T-helper 2 cell (primary cell): ENCODE data around the gene TPMT.

Experiments used
- DNase-seq, 5 experiments: peaks; one replicate each; pipeline versions ENCODE4 v3.0.0 to v3.0.0-alpha.2; 2012 to 2022

Gene TPMT

GRCh38 chr6:18110162-18110561 lies 44.7 kb downstream of the TPMT start:
- no peak for DNase-seq

- DNase-seq, result no peak
Measured at GRCh38 chr6:18107061-18107460, 47.8 kb downstream of the TPMT start.

- no peak for DNase-seq
Measured at GRCh38 chr6:18102783-18103509, 51.9 kb downstream of the TPMT start.

- no peak for DNase-seq
Measured at GRCh38 chr6:18101873-18102272, 53.0 kb downstream of the TPMT start.

DNA sequence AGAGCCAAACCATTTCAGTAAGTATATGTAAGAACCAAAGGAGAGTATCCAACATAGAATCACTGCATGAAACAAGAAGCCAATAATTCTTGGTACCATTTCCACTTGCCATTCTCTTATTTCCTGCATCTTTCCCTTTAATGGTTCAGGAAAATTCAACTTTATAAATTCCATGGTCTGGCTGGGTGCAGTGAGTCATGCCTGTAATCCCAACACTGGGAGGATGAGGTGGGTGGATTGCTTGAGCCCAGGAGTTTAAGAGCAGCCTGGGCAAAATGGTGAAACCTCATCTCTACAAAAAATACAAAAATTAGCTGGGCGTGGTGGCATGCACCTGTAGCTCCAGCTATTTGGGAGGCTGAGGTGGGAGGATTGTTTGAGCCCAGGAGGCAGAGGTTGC lies 53.6 kb downstream of the TPMT start:
- no peak for DNase-seq

GRCh38 chr6:18100296-18100695 lies 54.6 kb downstream of the TPMT start:
- DNase-seq, result no peak

DNA sequence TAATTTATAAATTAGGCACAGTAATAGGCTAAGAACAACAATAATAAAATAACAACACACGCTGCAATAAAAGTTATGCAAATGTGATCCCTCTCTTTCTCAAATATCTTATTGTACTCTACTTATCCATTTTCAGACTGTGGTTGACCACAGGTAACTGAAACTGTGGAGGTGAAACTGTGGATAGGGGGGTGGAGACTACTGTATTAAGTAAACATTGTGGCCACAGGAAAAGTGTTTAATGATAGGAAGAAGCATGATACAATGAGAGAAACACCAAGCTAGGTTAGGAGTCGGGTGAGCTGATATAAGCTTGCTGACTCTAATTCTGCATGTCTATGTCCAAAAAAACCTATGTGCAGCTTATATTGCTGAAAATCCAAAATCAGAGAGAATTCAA lies 55.4 kb downstream of the TPMT start:
- no peak for DNase-seq

- DNase-seq, result no peak
Measured at GRCh38 chr6:18096423-18096822, 58.5 kb downstream of the TPMT start.

DNA sequence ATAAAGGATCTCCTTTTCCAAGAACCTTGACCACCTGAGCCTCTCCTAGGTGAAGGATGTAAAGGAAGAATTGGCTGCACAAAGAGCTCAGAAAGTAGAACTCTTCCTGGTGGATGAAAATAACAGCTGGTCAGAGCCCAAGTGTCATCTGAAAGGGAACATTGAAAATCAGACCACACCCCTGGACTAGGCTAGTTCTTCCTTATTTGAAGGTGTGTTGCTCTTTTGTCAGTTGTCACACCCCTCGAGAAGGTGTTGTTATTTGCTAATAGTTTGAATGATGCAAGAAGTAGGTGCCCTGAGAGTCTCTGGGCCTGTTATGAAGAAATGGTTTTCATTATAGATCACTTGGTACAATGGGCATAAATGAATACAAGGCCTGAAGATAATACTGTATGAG lies 63.5 kb downstream of the TPMT start:
- DNase-seq, result no peak

DNA sequence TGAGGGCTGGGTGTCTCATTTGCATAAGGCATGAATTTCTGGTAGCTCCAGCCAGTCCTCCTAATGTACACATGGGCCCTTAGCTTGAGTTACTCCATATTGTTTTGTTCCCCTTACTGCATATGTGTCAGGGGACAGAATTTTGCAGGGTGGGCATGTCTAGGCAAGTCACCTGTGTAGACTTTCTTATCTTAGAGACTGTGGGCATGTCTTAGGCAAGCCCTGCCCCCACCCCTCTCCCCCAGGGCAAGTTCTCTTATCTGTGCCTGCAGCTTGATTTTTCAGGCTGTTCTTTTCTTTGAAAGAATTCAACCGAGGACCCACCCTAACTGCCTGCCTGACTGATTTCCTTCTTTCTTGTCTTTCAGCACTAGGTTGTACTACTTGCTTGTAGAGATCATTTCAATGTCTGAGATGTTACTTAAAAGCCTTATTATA lies 64.5 kb downstream of the TPMT start:
- no peak for DNase-seq

DNA sequence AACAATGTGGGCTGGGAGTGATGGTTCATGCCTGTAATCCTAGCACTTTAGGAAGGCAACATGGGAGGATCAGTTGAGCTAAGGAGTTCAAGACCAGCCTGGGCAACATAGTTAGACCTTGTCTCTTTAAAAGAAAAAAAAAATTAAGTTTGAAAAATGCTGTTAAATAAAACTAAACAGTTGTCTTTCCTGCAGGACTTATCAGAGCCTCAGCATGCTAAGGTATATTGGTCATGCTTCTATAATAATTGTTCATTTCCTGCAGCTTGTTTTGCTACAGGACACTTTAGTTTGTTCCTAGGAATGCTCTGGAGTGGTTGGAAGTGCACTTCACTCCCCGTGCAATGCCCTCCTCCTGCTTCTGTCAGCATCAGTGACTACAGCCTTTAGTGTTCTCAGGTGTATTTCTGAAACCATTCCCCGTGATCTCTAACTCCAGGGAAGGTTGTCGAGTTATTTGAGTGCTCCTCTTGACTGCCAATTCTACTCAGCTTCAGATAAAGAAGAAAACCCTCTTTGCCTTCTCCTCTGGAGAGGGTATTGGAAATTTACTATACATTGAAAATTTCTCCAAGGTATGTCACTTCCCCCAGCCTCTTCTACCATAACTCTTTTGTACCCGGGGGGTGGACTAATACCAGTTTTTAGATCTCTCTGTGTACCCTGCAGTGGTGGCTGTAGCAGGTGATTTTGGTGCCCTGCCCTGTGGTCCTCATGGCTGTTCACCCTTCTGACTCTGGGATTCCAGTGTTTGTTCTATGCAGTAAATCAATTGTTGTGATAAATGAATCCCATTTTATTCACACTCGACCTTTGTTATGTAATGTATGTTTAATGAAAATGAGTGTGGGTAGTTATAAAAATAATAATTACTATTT lies 66.2 kb downstream of the TPMT start:
- no peak for DNase-seq

- no peak for DNase-seq
Measured at GRCh38 chr6:18087396-18088165, 67.3 kb downstream of the TPMT start.

DNA sequence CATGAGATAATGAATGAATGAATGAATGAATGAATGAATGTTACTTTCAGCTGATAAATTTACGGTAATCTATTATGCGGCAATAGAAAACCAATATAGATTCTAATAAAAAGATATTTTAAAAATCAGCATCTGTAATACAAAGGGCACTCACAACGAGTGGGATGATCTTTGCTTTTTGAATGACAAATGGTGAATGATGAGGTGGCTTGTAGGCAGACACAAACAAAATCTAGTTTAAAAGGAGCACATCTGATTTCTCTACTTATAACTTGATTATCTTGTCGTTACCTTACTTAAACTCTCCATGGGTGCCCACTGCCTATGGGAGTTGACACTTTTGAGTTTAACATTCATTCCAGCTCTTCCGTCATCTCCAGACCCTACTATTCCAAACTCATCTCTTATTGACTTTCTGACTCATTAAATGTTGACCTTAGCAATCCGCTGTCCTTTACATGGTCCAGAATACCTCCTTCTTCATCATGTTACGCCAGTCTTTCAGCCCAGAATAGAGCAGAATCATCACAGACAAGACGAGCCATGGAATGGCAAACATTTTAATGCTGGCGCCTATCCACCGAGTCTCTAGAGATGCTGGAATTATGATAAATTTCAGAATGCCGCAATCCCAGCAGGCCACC lies 73.7 kb downstream of the TPMT start:
- no peak for DNase-seq

GRCh38 chr6:18080544-18080943 lies 74.3 kb downstream of the TPMT start:
- no peak for DNase-seq

- no peak for DNase-seq
Measured at GRCh38 chr6:18078866-18079265, 76.0 kb downstream of the TPMT start.
